Stromal cell of bone marrow (primary cell): ENCODE measurements around the gene PLCB3.
"Not testable (repeated sequence)": the region's sequence is repeated elsewhere in the genome, so short reads cannot be mapped to it uniquely, and the experiment has no call there.

Experiments used
- DNase-seq: peaks from one replicate; pipeline ENCODE4 v3.0.0-alpha.2; 2012; ENCODE audit warnings: low read depth

Gene PLCB3

GRCh38 chr11:64237484-64237951 lies 13.8 kb upstream of the PLCB3 start:
- no peak for DNase-seq

- DNase-seq, result no peak
These were observed 13.3 kb upstream of the PLCB3 start for GRCh38 chr11:64238076-64238475.

- DNase-seq, result no peak
These were observed 12.3 kb upstream of the PLCB3 start for GRCh38 chr11:64238999-64239398.

GRCh38 chr11:64239662-64240434 lies 11.5 kb upstream of the PLCB3 start:
- no peak for DNase-seq

- peak; percentile 91 for DNase-seq
These were observed 10.7 kb upstream of the PLCB3 start, which contains the start of gene FKBP2 for GRCh38 chr11:64240435-64241240. FKBP2 (plus strand) TSS chr11:64241095; CDS start chr11:64242388, 1,293 bp downstream.

GRCh38 chr11:64241241-64241490 lies 10.2 kb upstream of the PLCB3 start:
- peak; percentile 97 for DNase-seq

GRCh38 chr11:64241491-64242374 lies 9.6 kb upstream of the PLCB3 start:
- no peak for DNase-seq

GRCh38 chr11:64243236-64243854 lies 8.0 kb upstream of the PLCB3 start:
- no peak for DNase-seq

GRCh38 chr11:64244107-64244506 lies 7.2 kb upstream of the PLCB3 start:
- no peak for DNase-seq

- no peak for DNase-seq
These were observed 6.4 kb upstream of the PLCB3 start for GRCh38 chr11:64244966-64245365.

GRCh38 chr11:64245401-64245796 lies 5.9 kb upstream of the PLCB3 start:
- no peak for DNase-seq

- DNase-seq, result peak; percentile 92
These were observed 5.3 kb upstream of the PLCB3 start for GRCh38 chr11:64245797-64246620.

GRCh38 chr11:64246621-64246870 lies 4.8 kb upstream of the PLCB3 start:
- DNase-seq, result not testable (repeated sequence)

GRCh38 chr11:64246871-64247728 lies 4.2 kb upstream of the PLCB3 start, which contains the start of gene PPP1R14B:
PPP1R14B (minus strand) TSS chr11:64246943; CDS start chr11:64246673, 270 bp downstream.
- DNase-seq, result peak; percentile 73

GRCh38 chr11:64247729-64248531 lies 3.4 kb upstream of the PLCB3 start:
- no peak for DNase-seq

- DNase-seq, result no peak
These were observed 2.8 kb upstream of the PLCB3 start for GRCh38 chr11:64248578-64248977.

- DNase-seq, result no peak
These were observed 2.3 kb upstream of the PLCB3 start for GRCh38 chr11:64249038-64249437.

- DNase-seq, result no peak
These were observed 1.5 kb upstream of the PLCB3 start for GRCh38 chr11:64249563-64250414.
